K562 (cell line): Measurements from ENCODE around the gene TMEM273.
"Not testable (repeated sequence)": the region's sequence is repeated elsewhere in the genome, so short reads cannot be mapped to it uniquely, and the experiment has no call there.

Experiments
- EP300 ChIP-seq: IDR thresholded peaks from 2 replicates; pipeline ENCODE4 v1.6.1; 2012; ENCODE audit warnings: low read length, improper control_type of control experiment
- HDGF ChIP-seq: fragments of 450-650 bp; IDR thresholded peaks from 2 replicates; pipeline ENCODE4 v1.6.1; 2016
- MAFG ChIP-seq: fragments of 450-650 bp; conservative IDR thresholded peaks from 2 replicates; pipeline ENCODE4 v1.6.1; 2016; ENCODE audit warnings: missing genetic modification characterization, missing compliant biosample characterization
- MAZ ChIP-seq, 2 experiments: fragments of 450-650 bp in 1 of 2; sonication (generic) in 1 of 2; formaldehyde crosslinking; IDR thresholded peaks in 1 of 2; conservative IDR thresholded peaks in 1 of 2; 2 replicates each; pipeline versions ENCODE4 v1.4.0 to v1.5.0; 2020; ENCODE audit warnings: mild to moderate bottlenecking in 1 of 2, missing genetic modification reagents in 1 of 2
- PHF8 ChIP-seq: fragments of 200-600 bp; sonication (generic); IDR thresholded peaks from 2 replicates; pipeline ENCODE4 v1.6.1; 2012; ENCODE audit warnings: mixed run types, mild to moderate bottlenecking, inconsistent platforms, low read length, moderate library complexity, borderline replicate concordance
- SRF ChIP-seq, 2 experiments: fragments of 250-450, 450-650 bp in 1 of 2; sonication (Bioruptor Pico) in 1 of 2; sonication (generic) in 1 of 2; formaldehyde crosslinking; IDR thresholded peaks; 2 replicates each; pipeline versions ENCODE4 v1.5.0 to v1.5.1; 2020 to 2022; ENCODE audit warnings: mild to moderate bottlenecking in 1 of 2, missing genetic modification reagents in 1 of 2
- ZNF316 ChIP-seq: fragments of 450-650 bp; IDR thresholded peaks from 2 replicates; pipeline ENCODE4 v1.6.1; 2016
- TF ChIP-seq, protein P1 (sequence below), 2 experiments: fragments of 450-650 bp; formaldehyde crosslinking in 1 of 2; IDR thresholded peaks; 2 replicates each; pipeline versions ENCODE4 v1.4.0 to v1.6.1; 2014 to 2020; ENCODE audit warnings: mild to moderate bottlenecking in 2 of 2, borderline replicate concordance in 1 of 2, low read depth in 1 of 2
- TF ChIP-seq, protein P2 (sequence below), 3 experiments: IDR thresholded peaks in 2 of 3; conservative IDR thresholded peaks in 1 of 3; 2 replicates each; pipeline ENCODE4 v1.5.1; 2011 to 2012; ENCODE audit warnings: low read length in 3 of 3, mild to moderate bottlenecking in 3 of 3, control low read depth in 2 of 3, improper control_type of control experiment in 1 of 3, inconsistent platforms in 1 of 3, low read depth in 1 of 3, mixed read lengths in 1 of 3, moderate library complexity in 1 of 3; ENCODE audit not compliant: insufficient read depth in 2 of 3
- TF ChIP-seq, protein P3 (sequence below): fragments of 250-450 bp; sonication (Bioruptor Pico); IDR thresholded peaks from 2 replicates; pipeline ENCODE4 v1.8.0; 2021; ENCODE audit warnings: borderline replicate concordance, mild to moderate bottlenecking, moderate library complexity; ENCODE audit not compliant: poor library complexity, severe bottlenecking

DNA sequence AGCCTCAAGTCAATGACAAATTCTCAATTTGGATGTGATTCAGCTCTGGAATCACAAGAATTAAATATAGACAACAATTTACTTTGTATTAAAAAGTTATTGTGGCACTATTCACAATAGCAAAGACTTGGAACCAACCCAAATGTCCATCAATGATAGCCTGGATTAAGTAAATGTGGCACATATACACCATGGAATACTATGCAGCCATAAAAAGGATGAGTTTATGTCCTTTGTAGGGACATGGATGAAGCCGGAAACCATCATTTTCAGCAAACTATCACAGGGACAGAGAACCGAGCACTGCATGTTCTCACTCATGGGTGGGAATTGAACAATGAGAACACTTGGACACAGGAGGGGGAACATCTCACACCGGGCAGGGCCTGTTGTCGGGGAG, 7.7 kb upstream of the TMEM273 start:
- TF ChIP-seq EP300; SRF (CRISPR knock-in tag; IDR thresholded peaks at IDR 0.05); MAZ (CRISPR knock-in tag; conservative IDR thresholded peaks at IDR 0.05 in 1 of 2, IDR thresholded peaks at IDR 0.05 in 1 of 2); HDGF; ZNF316; PHF8; MAFG: not testable (repeated sequence)
- TF ChIP-seq, protein P1, sequence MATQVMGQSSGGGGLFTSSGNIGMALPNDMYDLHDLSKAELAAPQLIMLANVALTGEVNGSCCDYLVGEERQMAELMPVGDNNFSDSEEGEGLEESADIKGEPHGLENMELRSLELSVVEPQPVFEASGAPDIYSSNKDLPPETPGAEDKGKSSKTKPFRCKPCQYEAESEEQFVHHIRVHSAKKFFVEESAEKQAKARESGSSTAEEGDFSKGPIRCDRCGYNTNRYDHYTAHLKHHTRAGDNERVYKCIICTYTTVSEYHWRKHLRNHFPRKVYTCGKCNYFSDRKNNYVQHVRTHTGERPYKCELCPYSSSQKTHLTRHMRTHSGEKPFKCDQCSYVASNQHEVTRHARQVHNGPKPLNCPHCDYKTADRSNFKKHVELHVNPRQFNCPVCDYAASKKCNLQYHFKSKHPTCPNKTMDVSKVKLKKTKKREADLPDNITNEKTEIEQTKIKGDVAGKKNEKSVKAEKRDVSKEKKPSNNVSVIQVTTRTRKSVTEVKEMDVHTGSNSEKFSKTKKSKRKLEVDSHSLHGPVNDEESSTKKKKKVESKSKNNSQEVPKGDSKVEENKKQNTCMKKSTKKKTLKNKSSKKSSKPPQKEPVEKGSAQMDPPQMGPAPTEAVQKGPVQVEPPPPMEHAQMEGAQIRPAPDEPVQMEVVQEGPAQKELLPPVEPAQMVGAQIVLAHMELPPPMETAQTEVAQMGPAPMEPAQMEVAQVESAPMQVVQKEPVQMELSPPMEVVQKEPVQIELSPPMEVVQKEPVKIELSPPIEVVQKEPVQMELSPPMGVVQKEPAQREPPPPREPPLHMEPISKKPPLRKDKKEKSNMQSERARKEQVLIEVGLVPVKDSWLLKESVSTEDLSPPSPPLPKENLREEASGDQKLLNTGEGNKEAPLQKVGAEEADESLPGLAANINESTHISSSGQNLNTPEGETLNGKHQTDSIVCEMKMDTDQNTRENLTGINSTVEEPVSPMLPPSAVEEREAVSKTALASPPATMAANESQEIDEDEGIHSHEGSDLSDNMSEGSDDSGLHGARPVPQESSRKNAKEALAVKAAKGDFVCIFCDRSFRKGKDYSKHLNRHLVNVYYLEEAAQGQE (IDR thresholded peaks at IDR 0.05; ENCODE audit: borderline replicate concordance), result not testable (repeated sequence)
- TF ChIP-seq, protein P1 (CRISPR knock-in tag; IDR thresholded peaks at IDR 0.05; ENCODE audit: low read depth), result not testable (repeated sequence)
- TF ChIP-seq, protein P2, sequence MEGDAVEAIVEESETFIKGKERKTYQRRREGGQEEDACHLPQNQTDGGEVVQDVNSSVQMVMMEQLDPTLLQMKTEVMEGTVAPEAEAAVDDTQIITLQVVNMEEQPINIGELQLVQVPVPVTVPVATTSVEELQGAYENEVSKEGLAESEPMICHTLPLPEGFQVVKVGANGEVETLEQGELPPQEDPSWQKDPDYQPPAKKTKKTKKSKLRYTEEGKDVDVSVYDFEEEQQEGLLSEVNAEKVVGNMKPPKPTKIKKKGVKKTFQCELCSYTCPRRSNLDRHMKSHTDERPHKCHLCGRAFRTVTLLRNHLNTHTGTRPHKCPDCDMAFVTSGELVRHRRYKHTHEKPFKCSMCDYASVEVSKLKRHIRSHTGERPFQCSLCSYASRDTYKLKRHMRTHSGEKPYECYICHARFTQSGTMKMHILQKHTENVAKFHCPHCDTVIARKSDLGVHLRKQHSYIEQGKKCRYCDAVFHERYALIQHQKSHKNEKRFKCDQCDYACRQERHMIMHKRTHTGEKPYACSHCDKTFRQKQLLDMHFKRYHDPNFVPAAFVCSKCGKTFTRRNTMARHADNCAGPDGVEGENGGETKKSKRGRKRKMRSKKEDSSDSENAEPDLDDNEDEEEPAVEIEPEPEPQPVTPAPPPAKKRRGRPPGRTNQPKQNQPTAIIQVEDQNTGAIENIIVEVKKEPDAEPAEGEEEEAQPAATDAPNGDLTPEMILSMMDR (IDR thresholded peaks at IDR 0.05 in 2 of 3, conservative IDR thresholded peaks at IDR 0.05 in 1 of 3; ENCODE audit: insufficient read depth in 2 of 3, low read depth in 1 of 3, low read length in 3 of 3), result not testable (repeated sequence)
- TF ChIP-seq, protein P3, sequence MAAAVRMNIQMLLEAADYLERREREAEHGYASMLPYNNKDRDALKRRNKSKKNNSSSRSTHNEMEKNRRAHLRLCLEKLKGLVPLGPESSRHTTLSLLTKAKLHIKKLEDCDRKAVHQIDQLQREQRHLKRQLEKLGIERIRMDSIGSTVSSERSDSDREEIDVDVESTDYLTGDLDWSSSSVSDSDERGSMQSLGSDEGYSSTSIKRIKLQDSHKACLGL (CRISPR knock-in tag), result not testable (repeated sequence)
